ENCODE data around the gene SLTM.

- TF ChIP-seq EZH2 (IDR thresholded peaks at IDR 0.05; ENCODE audit: borderline replicate concordance, low read length), result no peak
- TF ChIP-seq CTCF (conservative IDR thresholded peaks at IDR 0.05 in 1 of 2, IDR thresholded peaks at IDR 0.05 in 1 of 2; ENCODE audit: extremely low read depth in 1 of 2, insufficient read depth in 1 of 2, low read depth in 1 of 2, low read length in 2 of 2), result no peak
Measured at GRCh38 chr15:58983261-58983660, 49.8 kb upstream of the SLTM start.

All from mammary epithelial cell (primary cell).